OCI-LY1 (cell line): ENCODE data around the gene STRBP.
"Not testable (repeated sequence)": the region's sequence is repeated elsewhere in the genome, so short reads cannot be mapped to it uniquely, and the experiment has no call there.

Source experiments
- H2AFZ ChIP-seq: fragments of 200-600 bp; sonication (generic), shearing (Covaris generic); 2 replicates; pipeline ENCODE4 v1.6.0; 2014; ENCODE audit warnings: antibody characterized with exemption, mild to moderate bottlenecking, low read length
- H3F3A ChIP-seq: fragments of 200-600 bp; sonication (generic), shearing (Covaris generic); 2 replicates; pipeline ENCODE4 v1.6.0; 2014; ENCODE audit warnings: mild to moderate bottlenecking, antibody characterized with exemption, low read length, moderate library complexity; ENCODE audit not compliant: insufficient read depth
- H3K27ac ChIP-seq: fragments of 200-600 bp; sonication (generic); 2 replicates; pipeline ENCODE4 v1.5.1; 2014; ENCODE audit warnings: low read length, mixed run types, mild to moderate bottlenecking, low read depth; ENCODE audit not compliant: poor library complexity, severe bottlenecking
- H3K27me3 ChIP-seq: fragments of 200-600 bp; sonication (generic); 2 replicates; pipeline ENCODE4 v1.6.0; 2014; ENCODE audit warnings: antibody characterized with exemption, mild to moderate bottlenecking, low read length, moderate library complexity; ENCODE audit not compliant: insufficient read depth
- H3K36me3 ChIP-seq: fragments of 200-600 bp; sonication (generic); 2 replicates; pipeline ENCODE4 v1.6.1; 2014; ENCODE audit warnings: mild to moderate bottlenecking, antibody characterized with exemption, low read length, moderate library complexity, mixed read lengths; ENCODE audit not compliant: insufficient read depth
- H3K4me1 ChIP-seq: fragments of 200-600 bp; sonication (generic); 2 replicates; pipeline ENCODE4 v1.5.1; 2014; ENCODE audit warnings: mild to moderate bottlenecking, low read length, moderate library complexity; ENCODE audit not compliant: insufficient read depth, severe bottlenecking
- H3K4me2 ChIP-seq: fragments of 200-600 bp; sonication (generic), shearing (Covaris generic); 2 replicates; pipeline ENCODE4 v1.6.1; 2014; ENCODE audit warnings: low read length
- H3K4me3 ChIP-seq: fragments of 200-600 bp; sonication (generic); 2 replicates; pipeline ENCODE4 v1.5.1; 2014; ENCODE audit warnings: low read length, low read depth, mild to moderate bottlenecking, mixed read lengths; ENCODE audit not compliant: poor library complexity, severe bottlenecking
- H3K79me2 ChIP-seq: fragments of 200-600 bp; shearing (Covaris generic); 2 replicates; pipeline ENCODE4 v1.6.1; 2016; ENCODE audit warnings: mixed run types, low read length, mixed read lengths; ENCODE audit not compliant: insufficient read depth
- H3K9ac ChIP-seq: fragments of 200-600 bp; sonication (generic), shearing (Covaris generic); 2 replicates; pipeline ENCODE4 v1.6.1; 2014; ENCODE audit warnings: mild to moderate bottlenecking, low read length, mixed read lengths
- H3K9me2 ChIP-seq: fragments of 200-600 bp; sonication (generic), shearing (Covaris generic); 2 replicates; pipeline ENCODE4 v1.6.1; 2014; ENCODE audit warnings: low read depth, mild to moderate bottlenecking, low read length, mixed read lengths
- H3K9me3 ChIP-seq: fragments of 200-600 bp; shearing (Covaris generic); 2 replicates; pipeline ENCODE4 v1.6.1; 2014; ENCODE audit warnings: low read length, mixed read lengths
- H4K20me1 ChIP-seq: fragments of 200-600 bp; sonication (generic), shearing (Covaris generic); 2 replicates; pipeline ENCODE4 v1.6.0; 2016; ENCODE audit warnings: mild to moderate bottlenecking, low read length; ENCODE audit not compliant: insufficient read depth
- EZH2 ChIP-seq: fragments of 200-600 bp; sonication (generic), shearing (Covaris generic); IDR thresholded peaks from 2 replicates; pipeline ENCODE4 v1.8.0; 2017; ENCODE audit warnings: borderline replicate concordance, mixed run types, mild to moderate bottlenecking, antibody characterized with exemption, low read length, moderate library complexity, mixed read lengths
- TF ChIP-seq, protein P1 (sequence below): fragments of 200-600 bp; sonication (generic), shearing (Covaris generic); IDR thresholded peaks from 2 replicates; pipeline ENCODE4 v1.5.1; 2017; ENCODE audit warnings: mild to moderate bottlenecking, antibody characterized with exemption, low read length, moderate library complexity, mixed read lengths

STRBP gene

DNA sequence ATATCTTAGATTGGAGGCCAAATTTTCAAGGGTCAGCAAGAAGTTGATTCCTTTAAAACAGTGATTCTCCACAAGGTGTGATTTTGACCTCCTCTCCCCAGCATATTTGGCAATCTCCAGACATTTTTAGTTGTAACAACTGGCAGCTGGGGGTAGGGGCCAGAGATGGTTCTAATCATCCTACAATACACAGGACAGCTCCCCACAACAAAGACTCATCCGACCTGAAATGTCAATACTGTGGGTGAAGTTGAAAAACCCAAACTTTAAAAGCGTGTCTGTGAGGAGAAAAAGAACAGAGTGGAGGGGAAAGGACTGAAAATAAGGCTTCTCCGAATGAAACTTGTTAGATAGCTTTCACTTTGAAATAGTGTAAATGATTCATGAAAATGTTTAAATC is 10.0 kb upstream of the STRBP start:
- no peaks in the 10 kb centered on the region for H3F3A ChIP-seq
- H2AFZ ChIP-seq = no peak overlapping the region
- H3K4me3 ChIP-seq = no peak overlapping the region
- no peak overlapping the region for H3K9ac ChIP-seq
- no peaks in the 10 kb centered on the region for H3K27me3 ChIP-seq
- no peak overlapping the region for H3K27ac ChIP-seq
- no peaks in the 10 kb centered on the region for H3K9me3 ChIP-seq
- TF ChIP-seq, protein P1, sequence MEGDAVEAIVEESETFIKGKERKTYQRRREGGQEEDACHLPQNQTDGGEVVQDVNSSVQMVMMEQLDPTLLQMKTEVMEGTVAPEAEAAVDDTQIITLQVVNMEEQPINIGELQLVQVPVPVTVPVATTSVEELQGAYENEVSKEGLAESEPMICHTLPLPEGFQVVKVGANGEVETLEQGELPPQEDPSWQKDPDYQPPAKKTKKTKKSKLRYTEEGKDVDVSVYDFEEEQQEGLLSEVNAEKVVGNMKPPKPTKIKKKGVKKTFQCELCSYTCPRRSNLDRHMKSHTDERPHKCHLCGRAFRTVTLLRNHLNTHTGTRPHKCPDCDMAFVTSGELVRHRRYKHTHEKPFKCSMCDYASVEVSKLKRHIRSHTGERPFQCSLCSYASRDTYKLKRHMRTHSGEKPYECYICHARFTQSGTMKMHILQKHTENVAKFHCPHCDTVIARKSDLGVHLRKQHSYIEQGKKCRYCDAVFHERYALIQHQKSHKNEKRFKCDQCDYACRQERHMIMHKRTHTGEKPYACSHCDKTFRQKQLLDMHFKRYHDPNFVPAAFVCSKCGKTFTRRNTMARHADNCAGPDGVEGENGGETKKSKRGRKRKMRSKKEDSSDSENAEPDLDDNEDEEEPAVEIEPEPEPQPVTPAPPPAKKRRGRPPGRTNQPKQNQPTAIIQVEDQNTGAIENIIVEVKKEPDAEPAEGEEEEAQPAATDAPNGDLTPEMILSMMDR = no peak
- no peak for TF ChIP-seq EZH2
- no peaks in the 10 kb centered on the region for H3K79me2 ChIP-seq
- peaks cover 3% of the 10 kb centered on the region; the same call in 1 of the 2 replicates for H3K36me3 ChIP-seq
- no peak overlapping the region for H3K4me2 ChIP-seq
- peaks cover 25% of the 10 kb centered on the region for H3K4me1 ChIP-seq
- H3K9me2 ChIP-seq = no peaks in the 10 kb centered on the region
- no peaks in the 10 kb centered on the region for H4K20me1 ChIP-seq

DNA sequence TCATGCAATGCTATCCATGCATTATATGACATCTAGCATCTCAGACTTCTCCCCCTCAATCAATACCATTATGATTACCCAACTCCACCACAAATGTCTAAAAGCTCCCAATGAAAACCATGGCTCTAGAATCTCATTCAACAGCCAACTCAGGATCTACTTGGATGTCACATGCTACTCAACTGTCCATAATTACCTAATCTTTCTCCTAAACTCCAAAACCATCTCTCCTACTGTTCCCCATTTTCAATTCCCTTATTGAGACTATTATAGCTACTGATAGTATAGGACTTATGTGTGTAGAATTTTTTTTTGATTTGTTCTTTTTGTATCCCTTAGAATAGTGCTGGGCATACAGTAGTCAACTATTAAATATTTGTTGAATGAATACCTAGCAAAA is 8.2 kb upstream of the STRBP start:
- peaks cover 3% of the 10 kb centered on the region; the same call in 1 of the 2 replicates for H3K36me3 ChIP-seq

DNA sequence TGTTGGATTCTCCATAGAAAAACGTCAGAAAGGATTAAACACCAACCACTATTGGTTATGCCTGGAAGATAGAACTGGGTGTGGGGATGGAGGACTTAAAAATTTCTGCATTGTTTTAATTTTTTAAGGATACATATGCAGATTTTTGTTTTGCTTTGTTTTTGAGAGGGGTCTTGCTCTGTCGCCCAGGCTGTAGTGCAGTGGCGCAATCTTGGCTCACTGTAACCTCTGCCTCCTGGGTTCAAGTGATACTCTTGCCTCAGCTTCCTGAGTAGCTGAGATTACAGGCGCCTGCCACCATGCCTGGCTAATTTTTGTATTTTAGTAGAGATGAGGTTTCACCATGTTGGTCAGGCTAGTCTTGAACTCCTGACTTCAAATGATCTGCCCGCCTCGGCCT is 2.7 kb upstream of the STRBP start:
- Histone ChIP-seq H3K4me1 (peaks cover 35% of the 10 kb centered on the region), H3K79me2 (peaks cover 19% of the 10 kb centered on the region)
- H3K27ac ChIP-seq, H3K9me3 ChIP-seq, H4K20me1 ChIP-seq, H3K36me3 ChIP-seq, H3K27me3 ChIP-seq, H2AFZ ChIP-seq, H3K9ac ChIP-seq, H3F3A ChIP-seq, H3K9me2 ChIP-seq, H3K4me2 ChIP-seq, H3K4me3 ChIP-seq: not testable (repeated sequence)

More for the DNA sequence above, 8.2 kb upstream of the STRBP start:
- no peaks in the 10 kb centered on the region for H3K9me3 ChIP-seq
- H3K4me2 ChIP-seq = no peak overlapping the region
- H3K4me3 ChIP-seq = no peak overlapping the region
- H2AFZ ChIP-seq = no peak overlapping the region
- H3K79me2 ChIP-seq = no peaks in the 10 kb centered on the region
- no peaks in the 10 kb centered on the region for H3K27me3 ChIP-seq
- H3F3A ChIP-seq = no peaks in the 10 kb centered on the region
- peaks cover 11% of the 10 kb centered on the region for H3K4me1 ChIP-seq
- H4K20me1 ChIP-seq = no peaks in the 10 kb centered on the region
- no peak overlapping the region for H3K9ac ChIP-seq
- no peak overlapping the region for H3K27ac ChIP-seq
- TF ChIP-seq, protein P1 = no peak
- TF ChIP-seq EZH2 = no peak
- no peaks in the 10 kb centered on the region for H3K9me2 ChIP-seq

DNA sequence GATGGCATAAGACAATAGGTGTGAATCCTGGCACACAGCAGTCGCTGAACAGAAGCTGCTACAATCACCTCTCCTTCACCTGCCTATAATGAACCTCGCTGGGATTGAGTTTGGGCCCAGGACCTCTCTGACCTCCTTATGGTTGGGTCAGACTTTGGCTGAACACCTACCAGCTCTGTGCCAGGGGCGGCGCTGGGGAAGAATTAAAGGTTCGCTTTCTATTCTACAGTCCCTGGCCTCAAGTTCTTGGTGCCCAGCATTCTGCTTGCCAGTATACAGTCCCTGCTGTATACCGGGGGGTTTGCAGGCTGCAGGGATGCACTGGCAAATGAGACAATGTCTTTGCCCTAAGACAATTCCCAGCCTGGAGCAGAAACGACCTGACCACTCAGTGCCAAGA is 895 bp upstream of the STRBP start:
- Histone ChIP-seq H3K27me3 (no peaks in the 10 kb centered on the region), H3K27ac (peak overlapping the region; percentile 67), H3F3A (no peaks in the 10 kb centered on the region), H4K20me1 (no peaks in the 10 kb centered on the region), H3K36me3 (no peaks in the 10 kb centered on the region), H3K4me1 (peaks cover 44% of the 10 kb centered on the region), H3K9me3 (no peaks in the 10 kb centered on the region), H3K4me2 (peak overlapping the region; percentile 95), H3K4me3 (peak overlapping the region; percentile 65), H3K9me2 (no peaks in the 10 kb centered on the region), H2AFZ (peak overlapping the region; percentile 59), H3K9ac (peak overlapping the region; percentile 77), H3K79me2 (peaks cover 38% of the 10 kb centered on the region)
- TF ChIP-seq, protein P1 = no peak
- TF ChIP-seq EZH2 = no peak
